RCC 7860 (cell line): Measurements from ENCODE around the gene DOC2A.
"Not testable (repeated sequence)": the region's sequence is repeated elsewhere in the genome, so short reads cannot be mapped to it uniquely, and the experiment has no call there.

ENCODE experiments used
- DNase-seq: peaks from one replicate; pipeline ENCODE4 v3.0.0-alpha.2; 2015; ENCODE audit warnings: low spot score
- FAIRE-seq: peaks from 2 replicates; lab custom pipeline; 2012; peaks lifted over from hg19 to GRCh38; lab: Jason Lieb, UNC

The DOC2A gene

GRCh38 chr16:30010844-30011713 is at the start of gene DOC2A:
Gene DOC2A (minus strand): TSS chr16:30011027. CDS start chr16:30010222, 805 bp downstream.
- DNase-seq (no peak), FAIRE-seq (no peak)

DNA sequence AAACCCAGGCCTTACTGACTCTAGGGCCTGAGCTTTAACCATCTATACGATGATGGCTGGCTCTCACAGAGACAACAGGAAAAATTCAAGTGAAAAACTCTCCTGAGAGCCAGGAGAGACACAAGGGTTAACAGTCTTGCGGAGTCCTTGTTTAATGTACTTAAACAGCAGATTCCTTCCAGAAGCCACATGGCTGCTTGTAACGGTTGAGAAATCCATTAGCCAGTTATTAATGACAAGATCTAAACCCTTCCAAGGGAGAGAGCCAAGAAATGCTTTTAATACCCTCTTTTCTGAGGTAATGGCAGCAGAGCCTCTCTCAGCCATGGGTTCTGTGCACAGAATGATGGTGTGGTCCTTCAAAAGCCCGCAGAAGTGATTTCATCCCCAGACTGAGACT is 49.5 kb upstream of the DOC2A start:
- DNase-seq: no peak
- no peak for FAIRE-seq

DNA sequence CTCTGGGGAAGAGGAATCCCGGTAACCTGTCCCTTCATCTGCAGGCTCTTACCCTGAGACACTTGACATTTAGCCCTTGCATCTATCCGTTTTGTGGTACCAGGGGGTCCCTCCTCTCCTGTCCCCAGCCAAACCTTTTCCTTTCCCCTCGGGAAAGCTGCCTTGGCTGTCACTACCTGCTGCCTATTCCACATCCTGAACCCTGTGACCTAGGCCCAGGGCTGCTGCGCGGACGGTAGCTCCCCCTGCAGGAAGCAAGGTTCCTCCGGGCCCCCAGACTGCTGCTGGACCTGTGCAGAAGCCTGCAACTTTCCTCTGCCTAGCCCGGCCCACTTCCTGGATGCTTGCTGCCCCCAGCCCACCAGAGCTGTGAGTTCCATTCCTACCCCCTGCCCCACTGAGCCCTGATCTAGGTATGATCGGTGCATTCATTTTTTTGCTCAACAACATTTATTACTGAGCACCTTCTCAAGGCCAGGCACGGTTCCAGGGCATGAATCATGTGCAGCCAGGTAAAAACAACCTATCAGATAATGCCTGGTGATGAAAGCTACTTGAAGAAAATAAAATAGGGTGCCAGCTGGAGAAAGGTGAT is 44.2 kb upstream of the DOC2A start:
- DNase-seq (no peak), FAIRE-seq (no peak)

DNA sequence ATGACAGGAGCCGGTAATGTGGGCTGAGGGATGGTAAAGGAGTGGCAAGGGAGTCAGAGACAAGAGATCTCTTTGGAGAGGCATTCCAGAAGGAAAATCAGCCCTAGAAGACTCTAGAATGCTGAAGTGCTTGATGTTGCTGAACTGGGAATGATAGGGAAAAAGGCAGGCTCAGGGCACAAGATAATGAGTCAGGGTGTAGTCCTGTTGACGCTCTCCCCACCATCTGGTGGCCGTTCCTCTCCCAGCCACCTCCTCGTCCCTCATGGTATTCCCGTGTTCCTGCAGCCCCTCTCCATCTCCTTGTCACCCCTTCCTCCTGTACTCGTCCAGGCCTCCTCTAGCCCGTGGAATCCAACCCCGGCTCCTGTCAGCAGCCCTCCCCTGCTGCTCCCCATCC is 43.6 kb upstream of the DOC2A start:
- no peak for FAIRE-seq
- no peak for DNase-seq

GRCh38 chr16:30053376-30054015 is 42.7 kb upstream of the DOC2A start:
- FAIRE-seq (no peak), DNase-seq (peak; percentile 33)

DNA sequence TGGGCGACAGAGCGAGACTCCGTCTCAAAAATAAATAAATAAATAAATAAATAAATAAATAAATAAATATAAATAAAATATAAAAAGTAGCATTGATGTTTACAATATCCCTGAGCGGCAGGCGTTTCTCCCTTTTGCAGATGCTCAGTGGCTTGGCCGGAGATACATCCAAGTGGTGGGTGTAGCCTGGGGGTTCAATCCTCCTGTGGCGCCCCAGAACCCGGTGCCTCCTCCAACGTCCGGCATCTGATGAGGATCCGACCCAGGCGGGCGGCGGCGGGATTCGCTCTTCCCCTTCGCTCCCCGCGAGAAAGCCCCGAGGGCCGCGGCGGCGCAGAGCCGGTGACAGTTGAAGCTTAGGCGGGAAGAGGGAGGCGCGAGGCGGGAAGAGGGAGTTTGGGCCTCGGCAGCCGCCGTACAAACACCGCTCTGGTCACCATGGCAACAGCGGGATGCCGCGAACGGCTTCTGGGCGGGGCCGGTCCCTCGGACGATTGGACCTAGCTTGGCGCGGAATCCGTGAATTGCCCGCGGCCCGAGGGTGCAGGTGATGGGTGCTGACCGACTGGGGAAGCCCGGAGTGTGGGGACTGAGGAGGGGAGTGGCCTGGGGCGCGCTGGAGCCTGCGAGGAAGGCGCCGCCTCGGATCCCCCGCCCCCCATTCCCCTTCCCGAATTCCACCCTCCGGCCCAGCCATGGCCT is 42.0 kb upstream of the DOC2A start:
- FAIRE-seq: no peak

GRCh38 chr16:30051518-30051917 is 40.7 kb upstream of the DOC2A start:
- DNase-seq (peak; percentile 69), FAIRE-seq (no peak)

More for the DNA sequence above, 42.0 kb upstream of the DOC2A start:
- DNase-seq: peak; percentile 86

GRCh38 chr16:30049871-30050270 is 39.0 kb upstream of the DOC2A start:
- DNase-seq (no peak), FAIRE-seq (no peak)

GRCh38 chr16:30046588-30046987 is 35.8 kb upstream of the DOC2A start:
- FAIRE-seq: no peak
- no peak for DNase-seq

DNA sequence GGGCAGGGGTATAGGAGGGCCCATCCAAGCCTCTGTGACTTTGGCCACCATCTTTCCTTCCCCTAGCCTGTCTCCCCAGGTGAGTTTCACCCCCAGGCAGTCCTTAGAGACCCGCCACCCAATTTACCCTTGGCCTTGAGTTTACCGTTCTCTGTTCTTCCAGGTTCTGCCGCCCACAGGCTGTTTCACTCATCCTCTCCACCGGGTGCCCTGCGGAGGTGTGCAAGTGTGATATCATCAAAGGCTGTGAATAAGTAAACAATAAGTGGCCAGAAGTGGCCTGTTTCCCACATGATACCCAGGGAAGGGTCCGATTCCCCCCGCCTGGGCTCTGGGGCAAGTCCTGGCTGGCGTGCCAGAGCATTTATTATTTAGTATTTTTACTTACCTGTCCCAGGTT is 35.4 kb upstream of the DOC2A start:
- no peak for DNase-seq
- no peak for FAIRE-seq

- DNase-seq (no peak), FAIRE-seq (peak; percentile 7)
Observed at GRCh38 chr16:30041841-30042240, 31.0 kb upstream of the DOC2A start.

GRCh38 chr16:30040690-30041089 is 29.9 kb upstream of the DOC2A start:
- FAIRE-seq, DNase-seq: not testable (repeated sequence)

DNA sequence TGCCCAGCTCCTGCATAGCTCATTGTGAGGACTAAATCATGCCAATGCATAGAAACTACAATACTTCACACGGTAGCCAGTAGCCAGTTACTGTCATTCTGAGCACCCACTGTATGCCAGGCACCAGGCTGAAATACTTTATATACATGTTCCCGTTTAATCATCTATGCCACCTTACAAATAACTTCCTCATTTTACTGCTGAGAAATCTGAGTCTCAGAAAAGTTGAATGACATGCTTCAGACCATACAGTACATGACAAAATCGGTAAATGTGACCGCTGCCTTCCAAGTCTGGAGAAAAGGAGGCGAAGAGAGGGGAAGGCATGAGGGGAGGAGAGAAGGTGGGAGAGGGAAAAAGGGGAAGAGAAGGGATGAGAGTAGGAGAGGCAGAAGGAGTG is 29.4 kb upstream of the DOC2A start:
- FAIRE-seq: no peak
- no peak for DNase-seq

GRCh38 chr16:30033270-30033669 is 22.4 kb upstream of the DOC2A start:
- peak; percentile 33 for DNase-seq
- no peak for FAIRE-seq

GRCh38 chr16:30032083-30032819 is 21.4 kb upstream of the DOC2A start:
- no peak for FAIRE-seq

DNA sequence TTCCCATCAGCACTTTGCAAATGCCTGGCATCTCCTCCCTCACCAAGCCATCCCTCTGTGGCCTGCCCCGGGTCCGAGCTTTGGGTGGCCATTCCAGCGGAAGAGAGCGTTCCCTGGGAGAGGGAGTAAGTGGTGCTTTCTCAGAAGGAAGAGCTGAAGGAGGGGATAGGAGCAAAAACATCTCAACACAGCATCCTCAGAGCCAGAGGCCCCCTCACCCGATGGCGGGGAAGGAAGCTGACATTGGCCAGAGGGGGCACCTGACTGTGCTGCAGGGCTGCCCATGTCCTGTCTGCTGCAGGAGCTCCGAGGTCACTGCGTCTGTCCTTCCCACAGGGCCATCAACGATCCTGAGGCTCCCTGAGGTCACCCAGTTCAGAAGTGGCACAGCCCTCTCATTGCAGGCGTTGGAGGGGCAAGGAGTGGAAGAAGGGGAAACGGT is 20.7 kb upstream of the DOC2A start:
- no peak for DNase-seq
- FAIRE-seq: no peak

More at GRCh38 chr16:30032083-30032819, 21.4 kb upstream of the DOC2A start:
- peak; percentile 50 for DNase-seq

DNA sequence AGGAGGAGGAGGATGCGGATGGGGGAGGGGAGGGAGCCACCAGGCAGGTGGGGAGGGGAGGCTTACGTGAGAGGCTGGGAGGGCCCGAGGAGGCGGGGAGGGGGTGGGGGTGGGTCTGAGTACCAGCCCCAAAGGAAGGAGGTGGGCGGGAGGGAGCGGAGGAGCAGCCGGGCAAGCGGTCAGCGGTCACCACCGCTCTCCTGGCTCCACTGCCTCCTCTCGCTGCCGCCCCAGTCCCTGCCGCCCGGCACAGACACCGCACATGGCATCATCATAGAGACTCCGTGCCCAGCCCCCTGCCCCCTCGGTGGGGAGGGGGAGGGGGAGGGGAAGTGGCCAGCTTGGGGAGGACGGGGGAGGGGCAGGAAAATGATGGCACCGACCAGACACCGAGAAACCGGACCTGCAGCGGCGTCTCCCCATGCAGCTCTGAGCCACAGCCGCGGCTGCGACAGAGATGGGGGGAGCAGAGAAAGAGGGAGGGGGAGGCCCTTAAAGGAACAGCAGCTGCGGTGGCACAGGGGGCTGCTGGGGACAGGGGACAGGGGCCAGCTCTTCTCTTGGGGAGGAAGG is 20.1 kb upstream of the DOC2A start, which contains the start of gene TLCD3B:
TLCD3B (minus strand) TSS at position 431 of the 573 bp plus-strand sequence. CDS start 744 bp downstream, outside the sequence.
- FAIRE-seq: no peak
- DNase-seq: no peak

DNA sequence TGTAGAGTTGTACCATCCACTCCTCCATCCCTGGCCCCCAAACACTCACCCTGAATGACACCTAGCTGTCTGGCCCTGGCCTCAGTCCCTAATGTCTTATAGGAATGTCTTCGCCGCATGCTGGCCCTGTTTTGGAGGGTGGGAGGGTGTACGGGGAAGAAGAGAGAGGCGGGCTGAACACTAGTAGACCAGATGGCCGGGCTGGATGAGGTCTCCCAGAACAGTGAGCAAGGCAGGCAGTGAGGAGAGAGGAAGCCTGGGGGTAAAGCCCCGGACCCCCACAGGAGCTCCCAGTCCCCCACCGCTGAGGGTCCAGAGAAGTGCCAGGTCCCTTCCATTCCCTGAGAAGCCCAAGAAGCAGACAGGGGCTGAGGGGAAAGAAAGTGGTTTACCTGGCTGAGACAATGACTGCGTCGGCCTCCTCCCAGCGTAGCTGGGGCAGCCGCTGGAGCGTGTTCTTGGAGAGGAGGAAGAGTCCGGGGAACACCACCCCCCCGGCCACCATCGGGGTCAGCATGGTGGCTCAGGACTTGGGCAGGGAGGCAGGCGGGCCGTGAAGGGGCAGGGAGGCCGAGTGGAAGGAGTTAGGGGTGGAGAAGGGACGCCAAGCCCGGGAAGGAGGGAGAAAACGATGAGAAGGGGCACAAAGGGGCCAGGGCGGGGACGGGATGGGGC is 19.3 kb upstream of the DOC2A start:
- no peak for DNase-seq

DNA sequence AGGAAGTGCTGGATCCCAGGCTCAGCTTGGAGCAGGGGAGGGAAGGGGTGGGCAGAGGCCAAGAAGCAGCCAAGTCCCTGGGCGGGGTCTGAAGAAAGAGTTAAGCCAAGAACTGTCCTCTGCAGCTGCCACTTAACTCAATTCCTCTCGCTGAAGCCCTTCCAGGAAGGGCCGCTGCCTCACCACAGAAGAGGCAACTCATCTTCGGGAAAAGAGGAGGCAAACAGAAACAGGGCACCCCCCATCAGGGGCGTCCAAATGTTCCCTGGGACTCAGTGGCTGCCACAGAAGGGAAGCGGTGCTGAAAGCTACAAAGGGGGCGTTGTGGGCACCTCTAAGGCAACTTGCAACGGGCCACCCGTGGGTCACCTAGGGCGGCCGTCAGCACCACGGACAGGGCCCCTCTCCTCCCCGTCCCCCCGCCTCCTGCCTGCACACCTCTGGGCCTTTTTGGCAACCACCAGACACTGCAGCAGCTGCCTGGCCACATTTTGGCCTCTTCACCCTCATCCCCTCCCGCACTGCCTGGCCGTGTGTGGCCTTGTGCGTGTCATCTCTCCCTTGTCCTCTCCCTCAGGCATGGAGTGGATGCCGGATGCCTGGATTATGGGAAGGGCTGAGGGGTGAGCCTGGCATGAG is 17.7 kb upstream of the DOC2A start:
- DNase-seq: no peak
- no peak for FAIRE-seq

More for the DNA sequence above, 19.3 kb upstream of the DOC2A start:
- no peak for FAIRE-seq
